WTC11 (cell line): Measurements from ENCODE around the gene ATP5ME. TPM values are rescaled to one million over a fixed set of nuclear protein-coding genes. Genes with fewer than 3 reads are reported as not detected.

Source experiments
- ATAC-seq: fragments of 200-7000 bp; cut with Tn5 transposase; 2 replicates; pipeline ENCODE4 v1.10.0; 2021; ENCODE audit warnings: mild to moderate bottlenecking, moderate library complexity
- CTCF ChIA-PET: fragments of 300-600 bp; sonication (Branson Sonifier 250); formaldehyde crosslinking; loops from one replicate; lab custom pipeline; 2021; ENCODE audit warnings: antibody characterized with exemption; lab: Charles Lee
- POLR2A ChIA-PET: fragments of 350-600 bp; sonication (Branson Sonifier 250); formaldehyde crosslinking; loops from one replicate; lab custom pipeline; 2021; ENCODE audit warnings: antibody characterized with exemption; lab: Charles Lee
- DNase-seq: peaks from one replicate; pipeline ENCODE4 v3.0.0; 2021; ENCODE audit warnings: low spot score
- H3K27ac Mint-ChIP-seq: 2 replicates; pipeline ENCODE4 v1.8.0; 2021; ENCODE audit warnings: mixed read lengths
- H3K27me3 Mint-ChIP-seq: 2 replicates; pipeline ENCODE4 v1.8.0; 2021; ENCODE audit warnings: low read depth, mild to moderate bottlenecking, moderate library complexity, mixed read lengths
- H3K36me3 Mint-ChIP-seq: 2 replicates; pipeline ENCODE4 v1.8.0; 2021; ENCODE audit warnings: mixed read lengths
- H3K4me1 Mint-ChIP-seq: 2 replicates; pipeline ENCODE4 v1.8.0; 2022; ENCODE audit warnings: mixed read lengths
- H3K4me3 Mint-ChIP-seq: 2 replicates; pipeline ENCODE4 v1.8.0; 2021; ENCODE audit warnings: mild to moderate bottlenecking, moderate library complexity, mixed read lengths
- H3K9me3 Mint-ChIP-seq: 2 replicates; pipeline ENCODE4 v1.8.0; 2021; ENCODE audit warnings: mixed read lengths
- CBFB ChIP-seq: sonication (generic); formaldehyde crosslinking; IDR thresholded peaks from 2 replicates; pipeline ENCODE4 v1.8.1; 2022; ENCODE audit warnings: mild to moderate bottlenecking, low read depth, missing genetic modification reagents
- CTCF ChIP-seq: fragments of 200-600 bp; IDR thresholded peaks from 2 replicates; pipeline ENCODE4 v1.8.0; 2022; ENCODE audit warnings: antibody characterized with exemption
- ELF4 ChIP-seq: sonication (generic); formaldehyde crosslinking; IDR thresholded peaks from 2 replicates; pipeline ENCODE4 v1.8.1; 2022; ENCODE audit warnings: low read depth, mild to moderate bottlenecking, moderate library complexity, missing genetic modification reagents
- EMX1 ChIP-seq: fragments of 250-450 bp; sonication (Bioruptor Pico); IDR thresholded peaks from 2 replicates; pipeline ENCODE4 v1.8.0; 2021; ENCODE audit warnings: mild to moderate bottlenecking
- FOXJ3 ChIP-seq: sonication (generic); formaldehyde crosslinking; IDR thresholded peaks from 2 replicates; pipeline ENCODE4 v1.9.0; 2021; ENCODE audit warnings: missing genetic modification reagents, mild to moderate bottlenecking, borderline replicate concordance
- FOXK1 ChIP-seq: sonication (generic); formaldehyde crosslinking; IDR thresholded peaks from 2 replicates; pipeline ENCODE4 v1.8.0; 2022; ENCODE audit warnings: mild to moderate bottlenecking, moderate library complexity, missing genetic modification reagents
- FOXP1 ChIP-seq: sonication (generic); formaldehyde crosslinking; IDR thresholded peaks from 2 replicates; pipeline ENCODE4 v1.8.0; 2022; ENCODE audit warnings: missing genetic modification reagents, mild to moderate bottlenecking, moderate library complexity, borderline replicate concordance
- GRHL2 ChIP-seq: fragments of 250-450 bp; sonication (Bioruptor Pico); IDR thresholded peaks from 2 replicates; pipeline ENCODE4 v1.8.0; 2022; ENCODE audit warnings: mild to moderate bottlenecking, moderate library complexity; ENCODE audit not compliant: insufficient replicate concordance, severe bottlenecking
- GTF2I ChIP-seq: fragments of 250-450 bp; sonication (Bioruptor Pico); conservative IDR thresholded peaks from 2 replicates; pipeline ENCODE4 v1.4.0; 2021; ENCODE audit warnings: mild to moderate bottlenecking
- JAZF1 ChIP-seq: fragments of 250-450 bp; sonication (Bioruptor Pico); IDR thresholded peaks from 2 replicates; pipeline ENCODE4 v1.9.0; 2021; ENCODE audit warnings: moderate library complexity, mild to moderate bottlenecking, inconsistent platforms
- KAT7 ChIP-seq: sonication (generic); formaldehyde crosslinking; IDR thresholded peaks from 2 replicates; pipeline ENCODE4 v1.8.1; 2023; ENCODE audit warnings: missing genetic modification reagents, mild to moderate bottlenecking, borderline replicate concordance
- MYBL2 ChIP-seq: sonication (generic); formaldehyde crosslinking; IDR thresholded peaks from 2 replicates; pipeline ENCODE4 v1.8.1; 2023; ENCODE audit warnings: mild to moderate bottlenecking, moderate library complexity, missing genetic modification reagents
- OVOL2 ChIP-seq: fragments of 250-450 bp; sonication (Bioruptor Pico); IDR thresholded peaks from 2 replicates; pipeline ENCODE4 v1.9.0; 2021; ENCODE audit warnings: mild to moderate bottlenecking, borderline replicate concordance
- SOX15 ChIP-seq: fragments of 250-450 bp; sonication (Bioruptor Pico); IDR thresholded peaks from 2 replicates; pipeline ENCODE4 v1.9.0; 2021; ENCODE audit warnings: mild to moderate bottlenecking
- TEAD4 ChIP-seq: sonication (generic); formaldehyde crosslinking; IDR thresholded peaks from 2 replicates; pipeline ENCODE4 v1.8.0; 2022; ENCODE audit warnings: mild to moderate bottlenecking, missing genetic modification reagents
- ZBTB21 ChIP-seq: sonication (generic); formaldehyde crosslinking; IDR thresholded peaks from 2 replicates; pipeline ENCODE4 v1.8.1; 2023; ENCODE audit warnings: mild to moderate bottlenecking, missing genetic modification reagents, borderline replicate concordance
- ZBTB43 ChIP-seq: sonication (generic); formaldehyde crosslinking; IDR thresholded peaks from 2 replicates; pipeline ENCODE4 v1.8.1; 2023; ENCODE audit warnings: mild to moderate bottlenecking, missing genetic modification reagents
- ZNF219 ChIP-seq: sonication (generic); formaldehyde crosslinking; IDR thresholded peaks from 2 replicates; pipeline ENCODE4 v1.8.0; 2023; ENCODE audit warnings: missing genetic modification reagents, mild to moderate bottlenecking, borderline replicate concordance
- ZNF232 ChIP-seq: sonication (generic); formaldehyde crosslinking; IDR thresholded peaks from 2 replicates; pipeline ENCODE4 v1.8.0; 2022; ENCODE audit warnings: mild to moderate bottlenecking, missing genetic modification reagents
- total RNA-seq: library from RNA; stranded (reverse); gene quantifications from 3 replicates; pipeline ENCODE4 v1.2.3, GENCODE V29; 2021
- TF ChIP-seq, protein P1 (sequence below): sonication (generic); formaldehyde crosslinking; IDR thresholded peaks from 2 replicates; pipeline ENCODE4 v1.8.1; 2023; ENCODE audit warnings: mild to moderate bottlenecking, missing genetic modification reagents, moderate library complexity
- TF ChIP-seq, protein P2 (sequence below): sonication (generic); formaldehyde crosslinking; IDR thresholded peaks from 2 replicates; pipeline ENCODE4 v1.8.0; 2023; ENCODE audit warnings: missing genetic modification reagents, mild to moderate bottlenecking, borderline replicate concordance
- TF ChIP-seq, protein P3 (sequence below): fragments of 250-450 bp; sonication (Bioruptor Pico); IDR thresholded peaks from 2 replicates; pipeline ENCODE4 v1.9.0; 2021; ENCODE audit warnings: mild to moderate bottlenecking
- TF ChIP-seq, protein P4 (sequence below): sonication (generic); formaldehyde crosslinking; IDR thresholded peaks from 2 replicates; pipeline ENCODE4 v1.8.1; 2022; ENCODE audit warnings: mild to moderate bottlenecking, moderate library complexity, missing genetic modification reagents

ATP5ME gene
- total RNA-seq, 1 experiment from 2014 or later = 468 TPM

- TF ChIP-seq CTCF = no peak
- no peak for TF ChIP-seq MYBL2 (CRISPR knock-in tag)
- no peak for TF ChIP-seq EMX1 (CRISPR knock-in tag)
- TF ChIP-seq KAT7 (CRISPR knock-in tag) = no peak
- TF ChIP-seq ZNF232 (CRISPR knock-in tag) = no peak
These were observed 40.0 kb downstream of the ATP5ME start (continued) for GRCh38 chr4:633976-634598.

GRCh38 chr4:633406-633805, 40.7 kb downstream of the ATP5ME start:
- H3K4me1 Mint-ChIP-seq = no peaks in the 10 kb centered on the region
- DNase-seq = peak; percentile 4
- H3K36me3 Mint-ChIP-seq = peaks cover 6% of the 10 kb centered on the region; the same call in 1 of the 2 replicates
- POLR2A ChIA-PET = no interaction called here
- H3K9me3 Mint-ChIP-seq = peaks cover 22% of the 10 kb centered on the region
- CTCF ChIA-PET = no interaction called here
- peaks cover 7% of the 10 kb centered on the region for H3K27me3 Mint-ChIP-seq
- H3K4me3 Mint-ChIP-seq = no peak overlapping the region
- TF ChIP-seq, protein P1, sequence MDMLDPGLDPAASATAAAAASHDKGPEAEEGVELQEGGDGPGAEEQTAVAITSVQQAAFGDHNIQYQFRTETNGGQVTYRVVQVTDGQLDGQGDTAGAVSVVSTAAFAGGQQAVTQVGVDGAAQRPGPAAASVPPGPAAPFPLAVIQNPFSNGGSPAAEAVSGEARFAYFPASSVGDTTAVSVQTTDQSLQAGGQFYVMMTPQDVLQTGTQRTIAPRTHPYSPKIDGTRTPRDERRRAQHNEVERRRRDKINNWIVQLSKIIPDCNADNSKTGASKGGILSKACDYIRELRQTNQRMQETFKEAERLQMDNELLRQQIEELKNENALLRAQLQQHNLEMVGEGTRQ (CRISPR knock-in tag) = no peak
- TF ChIP-seq TEAD4 (no peak), FOXJ3 (CRISPR knock-in tag) (no peak), ZBTB21 (CRISPR knock-in tag) (no peak), ZBTB43 (CRISPR knock-in tag) (no peak), ZNF219 (CRISPR knock-in tag) (no peak), JAZF1 (CRISPR knock-in tag) (no peak), SOX15 (CRISPR knock-in tag) (no peak), ELF4 (CRISPR knock-in tag) (no peak), GTF2I (CRISPR knock-in tag) (no peak), FOXP1 (CRISPR knock-in tag) (no peak), OVOL2 (CRISPR knock-in tag) (no peak)
- TF ChIP-seq, all 79 proteins: peak for 0
- no peak overlapping the region for H3K27ac Mint-ChIP-seq
- no peak for ATAC-seq

GRCh38 chr4:632926-633325, 41.1 kb downstream of the ATP5ME start:
- Mint-ChIP-seq H3K9me3 (peaks cover 22% of the 10 kb centered on the region), H3K27ac (no peak overlapping the region), H3K4me1 (no peaks in the 10 kb centered on the region), H3K27me3 (peaks cover 7% of the 10 kb centered on the region), H3K36me3 (peaks cover 6% of the 10 kb centered on the region; the same call in 1 of the 2 replicates), H3K4me3 (no peak overlapping the region)
- POLR2A ChIA-PET = no interaction called here
- ATAC-seq (no peak), DNase-seq (peak; percentile 1)
- CTCF ChIA-PET = no interaction called here
- TF ChIP-seq, protein P2, sequence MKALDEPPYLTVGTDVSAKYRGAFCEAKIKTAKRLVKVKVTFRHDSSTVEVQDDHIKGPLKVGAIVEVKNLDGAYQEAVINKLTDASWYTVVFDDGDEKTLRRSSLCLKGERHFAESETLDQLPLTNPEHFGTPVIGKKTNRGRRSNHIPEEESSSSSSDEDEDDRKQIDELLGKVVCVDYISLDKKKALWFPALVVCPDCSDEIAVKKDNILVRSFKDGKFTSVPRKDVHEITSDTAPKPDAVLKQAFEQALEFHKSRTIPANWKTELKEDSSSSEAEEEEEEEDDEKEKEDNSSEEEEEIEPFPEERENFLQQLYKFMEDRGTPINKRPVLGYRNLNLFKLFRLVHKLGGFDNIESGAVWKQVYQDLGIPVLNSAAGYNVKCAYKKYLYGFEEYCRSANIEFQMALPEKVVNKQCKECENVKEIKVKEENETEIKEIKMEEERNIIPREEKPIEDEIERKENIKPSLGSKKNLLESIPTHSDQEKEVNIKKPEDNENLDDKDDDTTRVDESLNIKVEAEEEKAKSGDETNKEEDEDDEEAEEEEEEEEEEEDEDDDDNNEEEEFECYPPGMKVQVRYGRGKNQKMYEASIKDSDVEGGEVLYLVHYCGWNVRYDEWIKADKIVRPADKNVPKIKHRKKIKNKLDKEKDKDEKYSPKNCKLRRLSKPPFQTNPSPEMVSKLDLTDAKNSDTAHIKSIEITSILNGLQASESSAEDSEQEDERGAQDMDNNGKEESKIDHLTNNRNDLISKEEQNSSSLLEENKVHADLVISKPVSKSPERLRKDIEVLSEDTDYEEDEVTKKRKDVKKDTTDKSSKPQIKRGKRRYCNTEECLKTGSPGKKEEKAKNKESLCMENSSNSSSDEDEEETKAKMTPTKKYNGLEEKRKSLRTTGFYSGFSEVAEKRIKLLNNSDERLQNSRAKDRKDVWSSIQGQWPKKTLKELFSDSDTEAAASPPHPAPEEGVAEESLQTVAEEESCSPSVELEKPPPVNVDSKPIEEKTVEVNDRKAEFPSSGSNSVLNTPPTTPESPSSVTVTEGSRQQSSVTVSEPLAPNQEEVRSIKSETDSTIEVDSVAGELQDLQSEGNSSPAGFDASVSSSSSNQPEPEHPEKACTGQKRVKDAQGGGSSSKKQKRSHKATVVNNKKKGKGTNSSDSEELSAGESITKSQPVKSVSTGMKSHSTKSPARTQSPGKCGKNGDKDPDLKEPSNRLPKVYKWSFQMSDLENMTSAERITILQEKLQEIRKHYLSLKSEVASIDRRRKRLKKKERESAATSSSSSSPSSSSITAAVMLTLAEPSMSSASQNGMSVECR (CRISPR knock-in tag) = no peak
- TF ChIP-seq, protein P3, sequence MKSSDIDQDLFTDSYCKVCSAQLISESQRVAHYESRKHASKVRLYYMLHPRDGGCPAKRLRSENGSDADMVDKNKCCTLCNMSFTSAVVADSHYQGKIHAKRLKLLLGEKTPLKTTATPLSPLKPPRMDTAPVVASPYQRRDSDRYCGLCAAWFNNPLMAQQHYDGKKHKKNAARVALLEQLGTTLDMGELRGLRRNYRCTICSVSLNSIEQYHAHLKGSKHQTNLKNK (CRISPR knock-in tag) = no peak
- TF ChIP-seq ELF4 (CRISPR knock-in tag) (no peak), ZBTB21 (CRISPR knock-in tag) (no peak), CBFB (CRISPR knock-in tag) (no peak), FOXK1 (CRISPR knock-in tag) (no peak), GRHL2 (no peak)
- TF ChIP-seq, protein P4, sequence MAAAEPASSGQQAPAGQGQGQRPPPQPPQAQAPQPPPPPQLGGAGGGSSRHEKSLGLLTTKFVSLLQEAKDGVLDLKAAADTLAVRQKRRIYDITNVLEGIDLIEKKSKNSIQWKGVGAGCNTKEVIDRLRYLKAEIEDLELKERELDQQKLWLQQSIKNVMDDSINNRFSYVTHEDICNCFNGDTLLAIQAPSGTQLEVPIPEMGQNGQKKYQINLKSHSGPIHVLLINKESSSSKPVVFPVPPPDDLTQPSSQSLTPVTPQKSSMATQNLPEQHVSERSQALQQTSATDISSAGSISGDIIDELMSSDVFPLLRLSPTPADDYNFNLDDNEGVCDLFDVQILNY (CRISPR knock-in tag) = no peak
